Endothelial cell of coronary artery (primary cell): ENCODE results near the gene LRRC59. TPM values are rescaled to one million over a fixed set of nuclear protein-coding genes. Genes with fewer than 3 reads are reported as not detected.

Experiments used
- total RNA-seq: library from RNA; depleted of rRNA; stranded (reverse); fragments of >200 nt; gene quantifications from 2 replicates; pipeline ENCODE4 v1.2.3, GENCODE V29; 2014

Gene LRRC59
- 162 and 203 TPM in 2 replicates for total RNA-seq

DNA sequence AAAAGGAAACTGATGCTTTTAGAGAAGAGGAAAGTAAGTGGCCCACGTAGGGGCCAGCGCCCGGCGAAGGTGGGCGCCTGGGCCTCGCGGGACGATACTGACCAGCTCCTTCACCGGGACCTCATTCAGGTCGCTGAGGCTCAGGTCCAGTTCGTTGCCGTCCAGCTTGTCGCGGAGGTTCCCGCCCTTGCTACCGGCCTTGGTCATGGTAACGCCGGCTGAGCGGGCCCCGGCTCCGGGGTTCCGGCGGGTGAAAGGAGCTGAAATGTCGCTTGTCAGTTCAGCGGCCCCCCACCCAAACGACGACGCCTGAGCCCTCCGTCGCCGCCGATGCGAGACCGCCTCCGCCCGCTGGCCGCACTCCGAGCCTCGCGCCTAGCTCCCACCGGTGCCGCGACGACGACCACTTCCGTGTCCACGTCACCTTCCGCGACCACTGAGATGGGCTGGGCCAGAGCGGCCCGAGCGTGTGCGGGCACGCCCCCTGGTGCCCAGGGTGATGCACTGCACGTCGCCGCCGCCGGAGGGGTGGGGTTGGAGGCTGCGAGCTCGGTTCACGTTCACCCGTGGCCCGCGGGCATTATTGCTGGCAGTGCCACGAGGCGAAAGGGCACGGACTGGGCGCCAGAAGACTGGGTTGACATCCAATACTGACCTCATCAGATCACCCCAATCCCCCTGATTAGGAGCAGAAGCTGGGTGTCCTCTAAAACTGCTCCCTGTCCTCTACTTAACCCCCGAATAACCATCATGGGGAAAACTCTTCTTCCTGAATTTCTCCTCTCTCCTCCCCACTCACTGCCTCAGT, at the start of gene LRRC59:
LRRC59 (minus strand) TSS at position 413 of the 808 bp plus-strand sequence; CDS start at position 207, 206 bp downstream.

DNA sequence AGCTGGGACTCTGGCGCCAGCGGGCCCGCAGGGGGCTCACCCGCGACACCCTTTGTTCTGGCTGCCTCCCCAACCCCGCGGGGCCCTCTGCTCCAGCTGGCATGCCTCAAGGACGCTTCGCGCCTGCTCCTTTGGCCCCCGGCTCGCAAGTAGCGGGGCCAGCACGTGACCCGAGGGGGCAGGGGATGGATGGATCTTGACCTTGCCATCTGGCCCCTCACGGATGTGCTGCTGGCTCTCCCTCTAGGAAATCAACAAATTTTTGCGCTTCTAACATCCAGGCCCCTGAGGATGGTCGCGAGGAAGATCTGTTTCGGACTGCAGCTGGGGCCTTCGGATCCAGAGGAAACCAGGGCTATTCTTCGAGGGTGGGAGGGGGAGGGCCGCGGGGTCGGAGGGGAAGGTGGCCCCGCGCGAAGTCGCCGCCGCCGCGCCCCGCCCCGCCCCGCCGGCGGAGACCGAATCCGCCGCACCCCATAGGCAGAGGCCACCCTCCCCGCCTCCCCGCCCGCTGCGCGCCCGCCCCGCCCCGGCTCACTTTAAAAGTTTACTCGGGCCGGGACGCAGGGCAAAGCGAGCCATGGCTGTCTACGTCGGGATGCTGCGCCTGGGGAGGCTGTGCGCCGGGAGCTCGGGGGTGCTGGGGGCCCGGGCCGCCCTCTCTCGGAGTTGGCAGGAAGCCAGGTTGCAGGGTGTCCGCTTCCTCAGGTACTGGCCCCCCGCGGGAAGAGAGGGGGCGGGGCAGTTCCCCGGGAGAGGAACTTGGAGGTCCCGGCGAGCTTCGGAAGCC, 28.6 kb upstream of the LRRC59 start, which contains the start of gene ACSF2:
ACSF2 (plus strand) TSS at position 537 of the 790 bp plus-strand sequence; CDS start at position 581, 44 bp downstream.

DNA sequence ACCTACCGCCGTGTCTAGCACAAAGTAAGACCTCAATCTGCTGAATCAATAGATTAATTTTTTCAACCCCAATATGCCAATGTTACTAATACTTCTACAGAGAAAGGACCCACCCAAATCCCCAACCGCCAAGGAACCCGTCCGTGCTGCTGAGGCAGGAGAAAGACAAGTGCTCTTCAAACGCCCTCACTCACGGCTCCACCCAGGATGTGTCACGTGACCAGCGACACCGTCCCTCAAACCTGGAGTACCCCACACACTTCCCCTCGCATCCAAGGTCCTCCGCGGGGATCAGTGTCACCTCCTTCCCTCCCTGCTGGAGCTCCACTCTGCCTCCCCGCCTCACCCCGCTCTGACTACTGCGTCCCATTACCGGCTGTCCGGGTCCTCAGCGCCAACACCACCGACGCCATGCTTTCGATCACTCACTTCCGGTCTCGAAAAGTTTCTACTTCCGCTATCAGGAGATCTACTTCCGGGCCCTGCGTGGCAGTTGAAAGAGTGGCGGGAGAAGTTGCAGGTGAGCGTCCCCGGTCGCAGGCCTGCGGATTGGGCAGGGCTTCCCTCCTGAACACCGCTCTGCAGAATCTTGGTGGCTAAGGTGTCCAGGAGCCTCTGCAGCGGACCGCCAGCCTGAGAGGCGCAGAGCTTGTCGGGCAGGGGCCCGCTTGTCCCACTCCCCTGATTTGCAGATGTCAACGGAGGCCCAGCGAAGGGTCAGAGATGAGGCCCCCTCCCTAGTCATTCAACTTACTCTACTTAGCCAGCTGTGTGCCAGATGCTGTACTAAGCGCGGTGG, 24.4 kb downstream of the LRRC59 start, which contains the start of the genes EME1 and MRPL27:
EME1 (plus strand) TSS at position 472 of the 799 bp plus-strand sequence. CDS start 1,980 bp downstream, outside the sequence.
MRPL27 (minus strand) TSS at position 427 of the 799 bp plus-strand sequence; CDS start at position 413, 14 bp downstream.

GRCh38 chr17:50345432-50346312, 51.7 kb downstream of the LRRC59 start, which contains the start of gene XYLT2:
XYLT2 (plus strand) TSS chr17:50346126; CDS start chr17:50346141, 15 bp downstream.

Other genes starting within 250 kb of the LRRC59 start
- 30.9 and 46.6 TPM in 2 replicates for gene PPP1R9B, start 246.8 kb downstream of the LRRC59 start, total RNA-seq
- gene SGCA, start 231.5 kb downstream of the LRRC59 start, total RNA-seq = 0.75 TPM in 1 of 2 replicates, not detected in the other
- gene COL1A1, start 195.9 kb downstream of the LRRC59 start, total RNA-seq = 1.2 and 725 TPM in 2 replicates
- gene TMEM92, start 123.1 kb downstream of the LRRC59 start, total RNA-seq = not detected in 2 replicates
- gene XYLT2, start 51.4 kb downstream of the LRRC59 start, total RNA-seq = 28.8 and 39.6 TPM in 2 replicates
- gene MRPL27, start 24.3 kb downstream of the LRRC59 start, total RNA-seq = 54.5 and 68.1 TPM in 2 replicates
- gene EME1, start 24.3 kb downstream of the LRRC59 start, total RNA-seq = 3.6 and 4.0 TPM in 2 replicates
- gene ACSF2, start 28.7 kb upstream of the LRRC59 start, total RNA-seq = 13.8 and 17.3 TPM in 2 replicates
- not detected in 2 replicates for gene CHAD, start 71.4 kb upstream of the LRRC59 start, total RNA-seq
- gene RSAD1, start 81.3 kb upstream of the LRRC59 start, total RNA-seq = 17.4 and 18.9 TPM in 2 replicates
- gene MYCBPAP, start 110.9 kb upstream of the LRRC59 start, total RNA-seq = 0.18 and 1.1 TPM in 2 replicates
- gene EPN3, start 135.2 kb upstream of the LRRC59 start, total RNA-seq = under 0.01 and 0.09 TPM in 2 replicates
- 37.8 and 41.0 TPM in 2 replicates for gene SPATA20, start 149.7 kb upstream of the LRRC59 start, total RNA-seq
- not detected in 2 replicates for gene CACNA1G, start 163.2 kb upstream of the LRRC59 start, total RNA-seq
- 4.6 and 15.8 TPM in 2 replicates for gene ABCC3, start 237.4 kb upstream of the LRRC59 start, total RNA-seq